NOMO-1 treated with DMSO at 0.1 percent for 48 hours (cell line): ENCODE data around the gene OR52I2.

Experiments
- DNase-seq: peaks from one replicate; lab custom pipeline; 2025; ENCODE audit not compliant: unreplicated experiment; lab: John Stamatoyannopoulos, UW

The OR52I2 gene

DNA sequence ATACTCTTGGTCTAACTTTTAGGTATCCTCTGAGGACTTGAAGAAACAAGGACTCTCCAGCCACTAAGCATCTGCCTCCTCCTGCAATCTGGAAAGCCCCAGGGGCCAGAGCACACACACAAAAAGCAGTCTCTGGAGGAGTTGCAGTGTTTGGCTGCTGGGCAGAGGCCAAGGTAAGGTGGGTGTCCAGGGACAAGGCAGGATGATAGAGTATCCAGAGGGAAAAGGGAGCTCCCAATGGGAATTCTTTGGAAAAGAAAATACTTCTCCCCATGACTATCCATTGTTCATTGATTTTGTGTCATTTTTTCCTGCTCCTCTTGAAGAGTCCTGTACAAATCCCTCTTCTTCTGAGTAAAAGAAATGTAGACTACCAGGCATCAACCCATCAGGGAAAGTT lies at the start of gene OR52I2:
Gene OR52I2, plus strand, starts transcription at position 301 of the 400 bp plus-strand sequence.
- no peak for DNase-seq

DNA sequence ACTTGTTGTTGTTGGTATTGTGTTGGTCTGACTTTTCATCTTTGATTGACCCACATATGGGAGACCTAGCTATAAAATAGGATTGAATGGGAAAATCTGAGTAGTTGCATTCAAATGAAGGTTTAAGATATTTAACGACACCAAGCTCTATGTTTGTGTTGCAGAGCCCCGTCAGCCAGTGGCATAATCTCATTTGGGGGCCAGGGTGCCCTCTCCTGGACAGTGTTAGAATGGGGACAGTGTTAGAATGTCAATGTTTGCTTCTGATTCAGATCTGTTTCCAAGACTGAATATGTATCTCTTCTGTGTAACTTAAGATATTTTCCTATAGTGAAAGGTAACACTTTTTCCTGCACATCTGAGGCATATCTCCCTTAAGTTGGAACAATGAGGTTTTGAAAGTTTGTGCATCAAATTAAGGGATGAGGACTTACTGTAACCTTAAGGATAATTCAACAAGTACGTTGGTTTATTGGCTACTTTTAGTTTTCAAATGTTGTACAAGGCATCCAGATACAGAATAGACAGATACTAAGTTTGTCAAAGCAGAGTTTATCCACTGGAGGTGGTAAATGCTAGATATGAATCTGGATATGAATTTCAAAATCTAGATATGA lies 41.8 kb upstream of the OR52I2 start:
- peak; percentile 30 for DNase-seq

DNA sequence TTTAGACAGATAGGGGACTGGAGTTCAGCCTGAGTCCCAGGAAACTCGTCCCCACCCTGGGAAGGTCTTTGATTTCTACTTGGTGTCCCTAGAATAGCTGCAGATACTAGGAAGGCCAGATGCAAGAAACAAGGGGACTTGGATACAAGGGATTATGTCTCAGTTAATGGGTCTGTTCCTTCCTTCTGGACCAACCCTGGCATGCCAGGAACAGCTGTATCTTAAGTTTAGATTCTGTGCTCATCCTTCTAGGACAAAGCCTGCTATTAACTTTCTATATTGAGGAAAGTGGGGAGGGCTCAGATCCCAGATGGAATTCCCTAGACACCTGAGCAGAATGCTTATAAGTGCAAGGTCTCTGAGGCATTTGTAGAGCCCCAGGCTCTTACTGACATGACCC lies 40.5 kb upstream of the OR52I2 start:
- DNase-seq = no peak

DNA sequence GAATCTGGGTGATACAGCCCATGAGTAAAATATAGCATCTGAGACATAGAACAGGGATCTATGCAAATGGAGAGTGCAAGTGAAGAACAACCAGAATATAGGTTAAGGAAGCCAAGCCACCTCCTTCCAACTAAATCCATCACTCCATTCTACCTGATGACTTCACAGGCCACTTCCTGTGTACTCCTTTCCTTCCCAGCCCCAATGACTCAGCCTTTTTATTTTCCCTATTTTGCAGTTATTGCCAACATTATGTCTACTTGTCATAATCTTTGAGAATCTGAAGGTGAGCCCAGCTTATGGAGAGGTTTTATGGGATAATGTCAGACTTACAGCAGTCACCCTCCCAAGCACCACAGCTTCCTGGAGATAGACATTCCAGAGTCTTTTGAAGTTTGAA lies 38.0 kb upstream of the OR52I2 start:
- DNase-seq = no peak

DNA sequence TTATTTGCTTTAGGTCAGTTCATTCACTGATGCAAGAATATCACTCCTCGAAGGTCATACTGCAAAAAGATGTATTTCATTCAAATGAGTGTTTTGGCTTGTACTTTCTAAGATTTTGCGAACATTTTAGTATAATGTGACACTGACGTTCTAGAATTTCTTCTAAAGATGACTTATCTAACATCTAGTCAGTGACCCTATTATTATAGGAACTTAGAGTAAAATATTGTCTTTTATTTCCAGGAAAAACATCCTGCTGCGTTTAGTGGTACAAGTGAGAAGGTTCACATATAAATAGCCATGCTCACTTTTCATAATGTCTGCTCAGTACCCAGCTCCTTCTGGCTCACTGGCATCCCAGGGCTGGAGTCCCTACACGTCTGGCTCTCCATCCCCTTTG lies 36.7 kb upstream of the OR52I2 start, which contains the start of gene OR52M1:
Gene OR52M1, plus strand, starts transcription at position 301 of the 400 bp plus-strand sequence. Its CDS starts 0 bp downstream, at position 301.
- DNase-seq = no peak

DNA sequence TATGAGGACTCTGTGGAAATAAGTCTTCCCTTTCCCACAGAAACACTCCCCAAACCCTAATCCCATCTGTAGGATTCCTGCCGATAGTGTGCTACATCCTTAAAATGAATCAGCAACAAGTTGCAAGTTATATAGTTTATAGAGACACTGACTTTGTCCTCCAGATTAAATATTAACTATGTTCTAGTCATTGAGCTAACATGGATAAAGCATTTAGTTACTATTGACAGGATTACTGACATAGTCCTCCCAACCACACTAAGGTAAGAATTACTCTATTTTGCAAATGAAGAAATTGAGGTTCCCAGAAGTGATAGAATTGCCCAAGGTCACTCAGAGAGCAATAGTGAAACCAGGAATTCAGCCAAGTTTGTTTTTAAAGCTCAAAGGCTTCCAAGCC lies 34.7 kb upstream of the OR52I2 start:
- no peak for DNase-seq

DNA sequence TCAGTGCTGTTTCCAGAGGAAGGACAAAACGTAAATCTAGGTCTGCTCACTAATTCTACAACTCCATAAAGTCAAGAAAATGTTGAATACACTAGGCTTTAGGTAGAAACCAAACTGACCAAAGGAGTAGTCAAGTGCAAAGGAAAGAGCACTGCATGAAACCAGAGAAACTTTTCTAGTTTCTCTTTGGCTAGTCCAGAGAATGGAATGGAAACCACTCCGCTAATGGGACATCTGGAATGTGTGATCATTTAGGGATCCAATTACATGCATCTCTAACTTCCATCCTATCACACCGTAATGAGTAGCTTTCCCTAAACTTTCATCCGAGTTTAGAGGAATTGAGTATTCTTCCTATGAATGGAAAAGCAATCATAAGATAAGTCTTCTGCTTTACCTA lies 34.1 kb upstream of the OR52I2 start:
- DNase-seq = no peak

DNA sequence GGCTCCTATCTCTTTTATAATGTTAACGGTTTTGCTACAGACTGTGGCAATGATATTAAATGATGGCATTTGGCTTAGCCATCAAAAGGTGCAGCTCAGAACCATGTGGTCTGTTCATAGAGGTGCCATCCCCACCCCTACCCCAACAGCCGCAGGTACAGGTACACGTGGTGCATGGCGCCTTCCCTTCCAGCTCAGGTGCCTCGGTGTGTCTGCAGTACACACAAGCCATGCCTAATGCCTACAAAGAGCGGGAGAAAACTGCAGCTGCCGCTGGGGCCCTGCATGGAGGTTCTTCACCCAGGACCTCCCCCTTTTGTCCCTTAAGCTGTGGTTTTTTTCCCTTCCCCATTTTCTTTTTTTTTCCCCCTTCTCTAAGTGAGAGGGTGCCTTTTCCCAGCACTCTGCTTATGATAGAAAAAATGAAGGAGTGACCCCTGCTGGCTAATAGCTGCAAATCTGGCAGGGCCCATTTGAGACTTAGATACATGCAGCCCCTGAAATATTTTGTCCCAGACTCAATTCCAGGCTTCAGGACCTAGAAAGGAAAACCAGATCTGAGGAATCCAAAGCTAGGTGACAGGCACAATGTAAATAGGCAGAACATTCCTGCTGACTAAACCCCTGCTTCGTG lies 30.1 kb upstream of the OR52I2 start:
- peak; percentile 10 for DNase-seq

DNA sequence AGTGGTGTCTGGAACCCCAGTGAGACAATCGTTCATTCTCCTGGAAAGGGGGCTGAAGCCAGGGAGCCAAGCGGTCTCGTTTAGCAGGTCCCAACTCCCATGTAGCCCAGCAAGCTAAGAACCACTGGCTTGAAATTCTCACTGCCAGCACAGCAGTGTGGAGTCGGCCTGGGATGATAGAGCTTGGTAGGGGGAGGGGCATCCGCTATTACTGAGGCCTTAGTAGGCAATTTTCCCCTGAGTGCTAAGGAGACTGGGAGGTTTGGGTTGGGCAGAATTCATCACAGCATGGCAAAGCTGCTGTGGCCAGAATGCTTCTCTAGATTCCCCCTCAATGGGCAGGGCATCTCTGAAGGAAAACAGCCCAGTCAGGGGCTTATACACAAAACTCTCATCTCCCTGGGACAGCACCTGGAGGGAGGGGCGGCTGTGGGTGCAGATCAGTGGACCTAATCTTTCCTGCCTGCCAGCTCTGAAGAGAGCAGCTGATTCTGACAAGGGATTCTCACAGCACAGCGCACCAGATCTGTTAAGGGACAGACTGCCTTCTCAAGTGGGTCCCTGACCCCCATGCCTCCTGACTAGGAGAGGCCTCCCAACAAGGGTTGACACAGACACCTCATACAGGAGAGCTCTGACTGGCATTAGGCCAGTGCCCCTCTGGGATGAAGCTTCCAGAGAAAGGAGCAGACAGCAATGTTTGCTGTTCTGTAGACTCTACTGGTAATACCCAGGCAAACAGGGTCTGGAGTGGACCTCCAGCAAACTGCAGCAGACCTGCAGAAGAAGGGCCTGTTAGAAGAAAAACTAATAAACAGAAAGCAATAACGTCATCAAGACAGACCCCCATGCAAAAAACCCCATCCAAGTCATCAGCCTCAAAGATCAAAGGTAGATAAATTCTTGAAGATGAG lies 21.8 kb upstream of the OR52I2 start:
- no peak for DNase-seq

DNA sequence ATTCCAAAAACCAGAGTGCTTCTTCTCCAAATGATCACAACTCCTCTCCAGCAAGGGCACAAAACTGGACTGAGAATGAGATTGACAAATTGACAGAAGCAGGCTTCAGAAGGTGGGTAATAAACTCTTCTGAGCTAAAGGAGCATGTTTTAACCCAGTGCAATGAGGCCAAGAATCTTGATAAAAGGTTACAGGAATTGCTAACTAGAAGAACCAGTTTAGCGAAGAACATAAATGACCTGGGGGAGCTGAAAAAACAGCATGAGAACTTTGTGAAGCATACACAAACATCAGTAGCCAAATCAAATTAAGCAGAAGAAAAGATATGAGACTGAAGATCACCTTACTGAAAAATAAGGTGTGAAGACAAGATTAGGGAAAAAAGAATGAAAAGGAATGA lies 21.1 kb upstream of the OR52I2 start:
- DNase-seq = no peak

DNA sequence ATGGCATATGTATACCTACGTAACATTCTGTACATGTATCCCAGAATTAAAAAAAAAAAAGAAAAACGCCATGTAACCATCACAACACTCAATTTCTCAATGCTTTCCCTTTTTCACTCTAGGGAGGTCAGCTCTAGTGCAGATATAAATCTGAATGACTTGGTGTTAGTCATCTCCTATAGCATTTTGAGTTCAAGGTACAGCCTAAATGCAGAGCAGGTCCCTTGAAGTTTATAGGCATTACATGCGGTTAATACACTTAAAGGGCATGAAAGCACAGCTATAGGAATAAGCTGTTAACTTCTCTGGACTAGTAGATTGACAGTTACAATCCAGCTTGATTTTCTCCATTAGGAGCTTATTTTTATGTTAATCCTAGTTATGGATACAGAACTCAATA lies 16.2 kb upstream of the OR52I2 start:
- no peak for DNase-seq

DNA sequence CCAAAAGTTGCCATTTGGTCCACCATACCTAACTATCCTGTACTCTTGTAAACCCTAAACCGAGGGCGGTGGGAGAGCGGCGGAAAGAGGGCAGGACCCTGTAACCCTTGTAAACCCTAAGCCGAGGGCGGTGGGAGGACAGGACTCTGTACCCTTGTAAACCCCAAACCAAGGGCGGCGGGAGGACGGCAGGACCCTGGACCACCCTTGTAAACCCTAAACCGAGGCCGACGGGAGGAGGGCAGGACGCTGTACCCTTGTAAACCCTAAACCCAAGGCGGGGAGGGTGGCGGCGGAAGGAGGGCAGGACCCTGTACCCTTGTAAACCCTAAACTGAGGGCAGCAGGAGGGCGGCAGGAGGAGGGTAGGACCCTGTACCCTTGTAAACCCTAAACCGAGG lies 12.5 kb upstream of the OR52I2 start:
- DNase-seq = no peak

DNA sequence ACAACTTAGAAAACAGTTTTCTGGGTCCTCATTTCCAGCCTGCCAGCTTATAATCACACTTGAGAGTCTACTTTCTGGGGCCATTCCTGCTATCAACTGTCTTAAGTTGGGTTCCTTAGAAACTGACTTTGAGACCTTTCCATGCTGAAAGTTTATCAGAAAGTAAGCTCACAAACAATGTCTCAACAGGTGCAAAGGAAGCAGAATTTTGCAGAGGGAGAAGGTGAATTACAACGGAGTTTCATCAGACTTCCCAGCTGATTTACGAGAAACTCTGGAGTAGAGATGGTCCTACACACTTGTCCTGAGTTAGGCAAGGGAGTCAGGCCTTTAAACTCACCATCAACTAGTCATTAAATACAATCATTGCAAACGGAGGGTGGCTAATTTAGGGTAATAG lies 4.7 kb upstream of the OR52I2 start:
- no peak for DNase-seq

DNA sequence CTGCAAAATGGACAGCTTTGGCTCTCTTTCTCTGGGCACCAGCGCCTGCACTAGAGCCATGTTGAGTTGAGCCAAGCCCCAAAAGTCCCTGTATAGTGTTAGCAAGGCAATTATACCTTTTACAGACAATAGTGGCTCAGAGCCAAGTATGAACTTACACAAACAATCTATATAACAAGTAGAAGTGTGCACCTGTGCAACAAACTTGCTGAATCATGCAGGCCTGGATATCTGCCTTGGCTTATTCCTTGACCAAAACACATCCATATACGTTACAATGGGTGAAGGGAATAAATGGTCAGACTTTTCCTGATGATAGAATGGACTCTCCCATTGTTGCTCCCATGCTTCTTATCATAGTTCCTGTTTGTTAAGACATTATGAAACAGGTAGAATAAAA lies 3.8 kb upstream of the OR52I2 start:
- DNase-seq = no peak

DNA sequence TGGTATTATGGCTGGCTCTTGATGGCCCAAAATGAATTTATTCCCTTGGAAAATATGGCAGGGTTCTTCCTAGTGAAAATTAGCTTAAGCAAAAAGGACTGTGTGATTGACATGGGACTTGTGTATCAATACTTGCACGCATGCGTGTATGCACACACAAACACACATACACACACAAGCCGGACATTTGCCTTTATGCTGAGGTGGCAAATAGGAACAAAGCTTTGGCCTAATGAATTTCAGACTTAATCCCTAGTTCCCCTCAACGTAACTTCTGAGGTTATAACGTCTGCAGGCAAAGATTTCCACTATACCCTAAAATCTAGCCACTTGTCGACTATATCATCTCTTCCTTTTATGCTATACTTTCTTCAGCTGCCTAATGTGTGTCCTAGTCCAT lies 2.9 kb upstream of the OR52I2 start:
- no peak for DNase-seq

DNA sequence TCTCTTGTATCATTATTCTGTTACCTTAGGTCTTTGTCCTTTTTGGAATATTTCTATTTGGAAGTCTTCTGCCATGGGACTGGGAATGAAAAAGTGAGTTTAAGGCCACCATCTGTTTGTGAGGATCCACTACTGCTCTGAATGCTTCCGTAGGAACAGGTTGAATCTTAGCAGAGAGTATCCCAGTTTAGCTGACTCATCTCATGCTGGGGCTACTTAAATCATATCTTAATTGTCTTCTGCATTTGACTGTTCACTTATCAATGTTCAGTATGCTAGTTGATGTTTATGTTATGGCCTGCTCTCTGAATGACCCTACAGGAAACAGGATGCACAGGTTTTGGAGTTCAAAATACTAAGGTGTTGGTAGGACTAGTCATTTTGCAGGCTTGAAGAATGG lies 1.4 kb upstream of the OR52I2 start:
- no peak for DNase-seq

DNA sequence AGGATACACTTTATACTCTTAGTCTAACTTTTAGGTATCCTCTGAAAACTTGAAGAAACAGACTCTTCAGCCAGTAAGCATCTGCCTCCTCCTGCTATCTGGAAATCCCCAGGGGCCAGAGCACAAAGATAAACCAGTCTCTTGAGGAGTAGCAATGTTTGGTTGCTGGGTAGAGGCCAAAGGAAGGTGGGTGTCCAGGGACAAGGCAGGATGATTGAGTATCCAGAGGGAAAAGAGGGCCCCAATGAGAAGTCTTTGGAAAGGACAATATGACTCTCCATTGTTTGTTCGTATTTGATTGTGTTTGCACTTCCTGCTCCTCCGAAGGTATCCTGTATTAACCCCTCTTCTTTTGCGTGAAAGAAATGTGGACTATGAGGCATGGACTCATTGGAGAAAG lies 7.5 kb downstream of the OR52I2 start:
- DNase-seq = no peak

DNA sequence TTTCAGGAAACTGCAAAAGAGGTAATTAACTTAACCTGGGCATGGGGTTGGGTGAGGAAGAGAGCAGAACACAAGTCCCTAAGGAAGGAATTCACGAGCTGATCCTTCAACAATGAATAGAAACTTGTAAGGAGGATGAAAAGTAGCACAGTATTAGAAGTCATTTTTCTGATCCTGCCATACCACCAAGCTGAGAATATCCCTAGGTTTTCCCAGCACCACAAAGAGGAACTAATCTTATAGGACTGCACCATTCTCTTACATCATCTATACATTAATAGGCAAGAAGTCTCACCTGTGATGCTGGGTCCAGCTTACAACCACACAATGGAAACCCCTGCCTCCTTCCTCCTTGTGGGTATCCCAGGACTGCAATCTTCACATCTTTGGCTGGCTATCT lies 12.2 kb downstream of the OR52I2 start, which contains the start of gene OR52I1:
Gene OR52I1, plus strand, starts transcription at position 301 of the 400 bp plus-strand sequence. Its CDS starts 0 bp downstream, at position 301.
- DNase-seq = no peak

DNA sequence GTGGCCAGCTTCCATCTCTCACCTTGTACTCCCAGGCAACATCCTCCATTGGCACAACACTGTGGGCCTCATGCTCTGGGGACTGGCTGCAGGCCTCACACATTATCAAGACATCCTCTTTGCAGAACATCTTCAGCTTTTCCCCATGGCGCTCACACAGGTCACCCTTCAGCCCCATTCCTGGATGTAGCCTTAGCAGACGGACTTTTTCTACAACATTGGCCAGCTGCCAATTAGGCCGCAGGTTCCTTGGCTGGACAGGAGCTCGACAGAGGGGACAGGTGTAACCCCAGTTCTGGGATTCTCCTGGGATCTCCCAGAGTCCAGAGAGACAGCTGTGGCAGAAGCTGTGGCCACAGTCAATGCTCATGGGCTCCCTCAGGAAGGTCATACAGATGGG lies 23.5 kb downstream of the OR52I2 start:
- DNase-seq = no peak

DNA sequence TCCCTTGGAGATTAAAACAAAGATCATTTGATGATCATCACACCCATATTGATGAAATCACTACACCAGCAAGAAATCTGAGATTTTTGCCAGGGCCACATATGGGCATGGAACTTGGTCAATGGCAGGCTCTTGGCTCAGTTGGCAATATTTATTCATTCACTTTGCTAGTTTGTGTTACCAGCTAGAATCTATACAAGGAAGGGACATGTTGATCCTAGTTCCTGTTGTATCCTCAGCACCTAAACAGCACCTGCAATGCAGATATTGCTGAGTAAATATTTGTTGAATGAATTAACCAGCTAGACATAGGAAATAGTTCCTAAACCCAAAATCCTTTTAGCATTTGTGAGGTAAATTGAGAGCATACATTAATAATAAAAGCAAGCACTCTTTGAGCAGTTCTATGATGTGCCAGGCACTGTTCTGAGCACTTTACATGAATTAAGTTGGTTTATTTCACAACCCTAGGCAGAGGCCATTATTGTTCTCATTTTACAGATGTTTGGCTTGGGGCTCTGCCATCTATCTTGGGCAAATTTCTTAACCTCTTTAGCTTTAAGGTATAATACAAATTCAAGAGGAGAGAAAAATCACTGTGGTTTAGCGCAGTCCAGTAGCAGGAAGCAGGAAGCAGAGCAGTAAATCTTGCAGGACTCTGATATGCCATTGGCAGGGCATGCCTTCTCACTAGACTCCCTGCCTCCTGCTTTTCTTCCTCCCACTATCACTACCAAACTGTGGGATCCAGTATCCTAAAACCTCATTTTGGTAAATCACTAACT lies 24.9 kb downstream of the OR52I2 start:
- peak; percentile 5 for DNase-seq

DNA sequence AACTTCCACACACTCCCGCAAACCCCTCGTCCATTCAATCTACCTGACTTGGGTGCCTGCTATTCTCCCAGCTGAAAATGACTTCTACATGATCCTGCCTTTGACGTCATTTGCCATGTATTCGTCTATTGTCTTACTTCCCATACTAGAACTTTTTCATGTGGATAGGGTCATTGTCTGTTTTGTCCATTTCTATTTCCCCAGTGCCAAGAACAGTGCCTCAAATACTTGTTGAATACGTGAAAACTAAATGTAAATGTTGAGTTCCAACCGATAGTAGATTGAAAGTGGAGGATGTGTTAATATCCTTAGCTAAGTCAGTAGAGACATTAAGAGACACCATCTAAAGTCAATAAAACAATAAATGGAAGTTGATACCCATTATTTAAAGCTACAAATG lies 25.6 kb downstream of the OR52I2 start:
- no peak for DNase-seq
